Ishikawa (cell line): ENCODE results near the gene SLC13A4.

Experiments used
- NFIC ChIP-seq: IDR thresholded peaks from 2 replicates; pipeline ENCODE4 v1.6.1; 2012
- RAD21 ChIP-seq: IDR thresholded peaks from 2 replicates; pipeline ENCODE4 v1.6.1; 2012; ENCODE audit warnings: low read depth

DNA sequence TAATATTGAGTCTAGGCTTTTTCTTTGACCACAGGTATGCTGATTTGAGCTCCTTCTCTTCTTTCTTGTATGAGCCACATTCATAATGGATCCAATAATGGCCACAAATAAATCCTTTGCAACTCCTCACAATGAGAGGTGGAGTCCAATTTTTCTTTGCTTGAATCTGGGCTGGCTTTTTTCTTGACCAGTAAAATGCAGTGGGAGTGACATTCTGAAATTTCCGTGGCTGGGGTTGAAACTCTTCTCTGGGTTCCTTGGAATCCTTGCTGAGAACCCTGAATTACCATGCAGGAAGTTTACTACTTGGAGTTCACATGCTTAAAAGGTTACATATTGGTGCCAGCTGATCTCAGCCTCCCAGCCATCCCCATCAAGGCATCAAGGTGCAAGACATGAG is 43.1 kb upstream of the SLC13A4 start:
- TF ChIP-seq RAD21 (no peak), NFIC (no peak)
